Transverse colon (tissue), 4 donors: ENCODE measurements around the gene C1orf21.

Experiments
- EP300 ChIP-seq: sonication (generic); formaldehyde crosslinking; IDR thresholded peaks from one replicate; pipeline ENCODE4 v1.6.1; 2017; ENCODE audit warnings: antibody characterized with exemption, low read depth
- POLR2A ChIP-seq: fragments of 450-650 bp; IDR thresholded peaks from one replicate; pipeline ENCODE4 v1.6.1; 2016; ENCODE audit warnings: antibody characterized with exemption, mild to moderate bottlenecking, moderate library complexity
- POLR2AphosphoS5 ChIP-seq, 3 donors: sonication (generic); formaldehyde crosslinking; IDR thresholded peaks; one replicate each; pipeline ENCODE4 v1.6.1; 2016; ENCODE audit warnings: antibody characterized with exemption in 3 of 3
- TF ChIP-seq, protein P1 (sequence below), 5 experiments: fragments of 200-600 bp in 3 of 5; fragments of 450-650 bp in 2 of 5; sonication (generic) in 3 of 5; IDR thresholded peaks; 1 replicate in 2 of 5; 2 replicates in 3 of 5; pipeline ENCODE4 v1.5.1; 2016 to 2017; ENCODE audit warnings: antibody characterized with exemption in 5 of 5, inconsistent platforms in 3 of 5, mild to moderate bottlenecking in 2 of 5, moderate library complexity in 1 of 5

DNA sequence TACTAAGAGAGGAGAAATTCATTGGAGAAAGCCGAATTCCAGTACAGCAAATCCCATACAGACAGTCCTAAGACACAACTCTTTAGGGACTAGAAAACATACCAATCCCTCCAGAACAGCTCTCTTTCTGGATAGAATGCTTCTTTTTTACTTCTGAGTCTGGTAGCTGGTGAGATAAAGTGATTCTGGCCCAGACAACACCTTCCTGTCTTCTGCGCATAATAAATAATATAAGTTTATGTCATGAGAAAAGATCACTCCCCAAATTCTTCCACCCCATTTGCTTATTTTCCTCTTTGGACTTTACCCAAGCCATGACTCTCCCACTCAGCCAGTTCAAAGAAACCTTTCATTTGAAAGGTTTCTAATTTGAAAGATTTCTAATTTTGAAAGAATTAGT, 269.4 kb downstream of the C1orf21 start:
- TF ChIP-seq, protein P1, sequence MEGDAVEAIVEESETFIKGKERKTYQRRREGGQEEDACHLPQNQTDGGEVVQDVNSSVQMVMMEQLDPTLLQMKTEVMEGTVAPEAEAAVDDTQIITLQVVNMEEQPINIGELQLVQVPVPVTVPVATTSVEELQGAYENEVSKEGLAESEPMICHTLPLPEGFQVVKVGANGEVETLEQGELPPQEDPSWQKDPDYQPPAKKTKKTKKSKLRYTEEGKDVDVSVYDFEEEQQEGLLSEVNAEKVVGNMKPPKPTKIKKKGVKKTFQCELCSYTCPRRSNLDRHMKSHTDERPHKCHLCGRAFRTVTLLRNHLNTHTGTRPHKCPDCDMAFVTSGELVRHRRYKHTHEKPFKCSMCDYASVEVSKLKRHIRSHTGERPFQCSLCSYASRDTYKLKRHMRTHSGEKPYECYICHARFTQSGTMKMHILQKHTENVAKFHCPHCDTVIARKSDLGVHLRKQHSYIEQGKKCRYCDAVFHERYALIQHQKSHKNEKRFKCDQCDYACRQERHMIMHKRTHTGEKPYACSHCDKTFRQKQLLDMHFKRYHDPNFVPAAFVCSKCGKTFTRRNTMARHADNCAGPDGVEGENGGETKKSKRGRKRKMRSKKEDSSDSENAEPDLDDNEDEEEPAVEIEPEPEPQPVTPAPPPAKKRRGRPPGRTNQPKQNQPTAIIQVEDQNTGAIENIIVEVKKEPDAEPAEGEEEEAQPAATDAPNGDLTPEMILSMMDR (IDR thresholded peaks at IDR 0.05), result no peak
- TF ChIP-seq POLR2A (no peak), POLR2AphosphoS5 (IDR thresholded peaks at IDR 0.05) (no peak), EP300 (no peak)
